KBM-7 (cell line): Measurements from ENCODE around the gene NRG3.

ENCODE experiments used
- DNase-seq: peaks from one replicate; pipeline ENCODE4 v3.0.0-alpha.2; 2015
- in situ Hi-C: fragments of 300-500 bp; cut with MboI; formaldehyde crosslinking; loops from 2 replicates; pipeline ENCODE4 v1.14.3; 2020; ENCODE audit warnings: low sequenced_read_pairs, low pct_unique_long_range_greater_than_20kb, mixed read lengths

The NRG3 gene

GRCh38 chr10:82477776-82478175 is 602.8 kb downstream of the NRG3 start:
- in situ Hi-C loops, result no loop called here
- DNase-seq, result no peak

GRCh38 chr10:82492647-82493046 is 617.7 kb downstream of the NRG3 start:
- in situ Hi-C loops, result no loop called here
- DNase-seq, result no peak

GRCh38 chr10:82496114-82496513 is 621.1 kb downstream of the NRG3 start:
- in situ Hi-C loops, result no loop called here

GRCh38 chr10:82497439-82497838 is 622.4 kb downstream of the NRG3 start:
- in situ Hi-C loops, result no loop called here
- no peak for DNase-seq

More at GRCh38 chr10:82496114-82496513, 621.1 kb downstream of the NRG3 start:
- DNase-seq, result no peak

- in situ Hi-C loops, result no loop called here
- DNase-seq, result no peak
These were observed 624.0 kb downstream of the NRG3 start for GRCh38 chr10:82498976-82499375.

GRCh38 chr10:82505009-82505408 is 630.0 kb downstream of the NRG3 start:
- no peak for DNase-seq
- in situ Hi-C loops, result no loop called here

- no peak for DNase-seq
- in situ Hi-C loops, result no loop called here
These were observed 631.8 kb downstream of the NRG3 start for GRCh38 chr10:82506680-82507376.

GRCh38 chr10:82515256-82515655 is 640.3 kb downstream of the NRG3 start:
- in situ Hi-C loops, result no loop called here
- no peak for DNase-seq

GRCh38 chr10:82529062-82529461 is 654.1 kb downstream of the NRG3 start:
- in situ Hi-C loops, result no loop called here
- no peak for DNase-seq

GRCh38 chr10:82535457-82535856 is 660.5 kb downstream of the NRG3 start:
- in situ Hi-C loops, result no loop called here

GRCh38 chr10:82536668-82537067 is 661.7 kb downstream of the NRG3 start:
- no peak for DNase-seq
- in situ Hi-C loops, result no loop called here

More at GRCh38 chr10:82535457-82535856, 660.5 kb downstream of the NRG3 start:
- no peak for DNase-seq

GRCh38 chr10:82538272-82538671 is 663.3 kb downstream of the NRG3 start:
- in situ Hi-C loops, result no loop called here
- DNase-seq, result no peak

GRCh38 chr10:82543631-82544030 is 668.6 kb downstream of the NRG3 start:
- DNase-seq, result no peak
- in situ Hi-C loops, result no loop called here

GRCh38 chr10:82544377-82544776 is 669.4 kb downstream of the NRG3 start:
- DNase-seq, result no peak
- in situ Hi-C loops, result no loop called here

GRCh38 chr10:82551506-82551905 is 676.5 kb downstream of the NRG3 start:
- DNase-seq, result no peak
- in situ Hi-C loops, result no loop called here

GRCh38 chr10:82552267-82552666 is 677.3 kb downstream of the NRG3 start:
- in situ Hi-C loops, result no loop called here
- DNase-seq, result no peak

- DNase-seq, result no peak
- in situ Hi-C loops, result no loop called here
These were observed 679.4 kb downstream of the NRG3 start for GRCh38 chr10:82554381-82554780.

- in situ Hi-C loops, result no loop called here
- DNase-seq, result no peak
These were observed 683.1 kb downstream of the NRG3 start for GRCh38 chr10:82558014-82558607.

- no peak for DNase-seq
- in situ Hi-C loops, result no loop called here
These were observed 689.6 kb downstream of the NRG3 start for GRCh38 chr10:82564353-82565196.

GRCh38 chr10:82565197-82565575 is 690.2 kb downstream of the NRG3 start:
- no peak for DNase-seq
- in situ Hi-C loops, result no loop called here
